ENCODE data around the gene TBC1D24. TPM values are rescaled to one million over a fixed set of nuclear protein-coding genes. Genes with fewer than 3 reads are reported as not detected.
"Not testable (repeated sequence)": the region's sequence is repeated elsewhere in the genome, so short reads cannot be mapped to it uniquely, and the experiment has no call there.

Gene TBC1D24
- total RNA-seq, 2 experiments from 2014 or later, result 16.6 to 16.7 TPM

GRCh38 chr16:2475413-2476344 is 752 bp downstream of the TBC1D24 start:
- Mint-ChIP-seq H3K4me3 (peak overlapping the region; percentile 69), H3K9me3 (no peaks in the 10 kb centered on the region), H3K36me3 (ENCODE audit: low read depth) (no peaks in the 10 kb centered on the region), H3K27ac (no peak overlapping the region), H3K27me3 (peaks cover 9% of the 10 kb centered on the region), H3K4me1 (ENCODE audit: low read depth) (peaks cover 21% of the 10 kb centered on the region)
- ATAC-seq (peak; percentile 60), DNase-seq (peak; percentile 75)
- intact Hi-C loops (cut with micrococcal nuclease), result no loop called here
- POLR2A ChIA-PET, result interaction anchor here (1.0 to 1.8 kb wide), 2 partner anchors 13 to 321 kb away, joined by 3 to 6 read pairs; no protein-coding TSS in a partner anchor
- no peak for TF ChIP-seq CTCF (IDR thresholded peaks at IDR 0.05)
- CTCF ChIA-PET, result interaction anchor here (1.7 kb wide), 1 partner anchor 12 kb away, joined by 5 read pairs; no protein-coding TSS in a partner anchor

GRCh38 chr16:2476345-2476720 is 1.4 kb downstream of the TBC1D24 start:
- Mint-ChIP-seq H3K4me1 (ENCODE audit: low read depth) (peaks cover 20% of the 10 kb centered on the region), H3K27me3 (peaks cover 8% of the 10 kb centered on the region), H3K9me3 (no peaks in the 10 kb centered on the region), H3K36me3 (ENCODE audit: low read depth) (no peaks in the 10 kb centered on the region), H3K4me3 (peak overlapping the region; percentile 69), H3K27ac (no peak overlapping the region)
- TF ChIP-seq CTCF (IDR thresholded peaks at IDR 0.05), result no peak
- DNase-seq, result no peak
- ChIA-PET CTCF (no interaction called here), POLR2A (no interaction called here)
- no peak for ATAC-seq
- intact Hi-C loops (cut with micrococcal nuclease), result no loop called here

GRCh38 chr16:2476741-2477140 is 1.8 kb downstream of the TBC1D24 start:
- intact Hi-C loops (cut with micrococcal nuclease), result no loop called here
- ChIA-PET POLR2A (interaction anchor here (1.2 kb wide), 1 partner anchor 18 kb away, joined by 3 read pairs; no protein-coding TSS in a partner anchor), CTCF (interaction anchor here (1.2 to 1.3 kb wide), 2 partner anchors 10 to 24 kb away, joined by 3 to 10 read pairs; no protein-coding TSS in a partner anchor)
- ATAC-seq (no peak), DNase-seq (no peak)
- peaks cover 8% of the 10 kb centered on the region for H3K27me3 Mint-ChIP-seq
- no peak overlapping the region for H3K27ac Mint-ChIP-seq
- H3K4me1 Mint-ChIP-seq (ENCODE audit: low read depth), result peaks cover 20% of the 10 kb centered on the region
- peak overlapping the region; percentile 69 for H3K4me3 Mint-ChIP-seq
- TF ChIP-seq CTCF (IDR thresholded peaks at IDR 0.05), result no peak
- H3K36me3 Mint-ChIP-seq (ENCODE audit: low read depth), result no peaks in the 10 kb centered on the region
- H3K9me3 Mint-ChIP-seq, result no peaks in the 10 kb centered on the region

GRCh38 chr16:2477327-2477726 is 2.4 kb downstream of the TBC1D24 start:
- intact Hi-C loops (cut with micrococcal nuclease), result no loop called here
- ChIA-PET CTCF (interaction anchor here (1.2 to 1.3 kb wide), 2 partner anchors 11 to 24 kb away, joined by 3 to 10 read pairs; no protein-coding TSS in a partner anchor), POLR2A (interaction anchor here (0.6 to 1.4 kb wide), 3 partner anchors 18 to 113 kb away, joined by 3 read pairs; no protein-coding TSS in a partner anchor)
- Mint-ChIP-seq H3K27me3 (peaks cover 8% of the 10 kb centered on the region), H3K4me1 (ENCODE audit: low read depth) (peaks cover 20% of the 10 kb centered on the region), H3K4me3 (no peak overlapping the region), H3K27ac (no peak overlapping the region), H3K9me3 (no peaks in the 10 kb centered on the region), H3K36me3 (ENCODE audit: low read depth) (no peaks in the 10 kb centered on the region)
- no peak for DNase-seq
- ATAC-seq, result no peak
- no peak for TF ChIP-seq CTCF (IDR thresholded peaks at IDR 0.05)

GRCh38 chr16:2478279-2478678 is 3.4 kb downstream of the TBC1D24 start:
- peaks cover under 1% of the 10 kb centered on the region for H3K27me3 Mint-ChIP-seq
- ATAC-seq (no peak), DNase-seq (no peak)
- POLR2A ChIA-PET, result interaction anchor here (0.9 to 1.5 kb wide), 4 partner anchors 9 to 210 kb away, joined by 3 to 7 read pairs (median 3); no protein-coding TSS in a partner anchor
- no peak overlapping the region for H3K27ac Mint-ChIP-seq
- peaks cover 15% of the 10 kb centered on the region for H3K4me1 Mint-ChIP-seq (ENCODE audit: low read depth)
- no peaks in the 10 kb centered on the region for H3K9me3 Mint-ChIP-seq
- no peak for TF ChIP-seq CTCF (IDR thresholded peaks at IDR 0.05)
- no peak overlapping the region for H3K4me3 Mint-ChIP-seq
- intact Hi-C loops (cut with micrococcal nuclease), result no loop called here
- no peaks in the 10 kb centered on the region for H3K36me3 Mint-ChIP-seq (ENCODE audit: low read depth)
- CTCF ChIA-PET, result interaction anchor here (1.3 kb wide), 1 partner anchor 23 kb away, joined by 10 read pairs; no protein-coding TSS in a partner anchor

GRCh38 chr16:2479996-2480395 is 5.1 kb downstream of the TBC1D24 start:
- H3K9me3 Mint-ChIP-seq; ATAC-seq; H3K4me3 Mint-ChIP-seq; DNase-seq; H3K27me3 Mint-ChIP-seq; H3K36me3 Mint-ChIP-seq (ENCODE audit: low read depth); intact Hi-C loops (cut with micrococcal nuclease); CTCF ChIA-PET; H3K27ac Mint-ChIP-seq: not testable (repeated sequence)
- POLR2A ChIA-PET, result interaction anchor here (1.2 to 1.5 kb wide), 2 partner anchors 10 to 23 kb away, joined by 3 to 7 read pairs; no protein-coding TSS in a partner anchor
- peaks cover 14% of the 10 kb centered on the region for H3K4me1 Mint-ChIP-seq (ENCODE audit: low read depth)
